ENCODE data around the gene KLHDC9. TPM values are rescaled to one million over a fixed set of nuclear protein-coding genes. Genes with fewer than 3 reads are reported as not detected.

KLHDC9 gene
- total and polyA plus RNA-seq, 9 of the 15 experiments (the other 6 are each of a cell fraction or from before 2014, with no cell fraction given): not detected

- TF ChIP-seq UBTF (IDR thresholded peaks at IDR 0.05; ENCODE audit: borderline replicate concordance in 1 of 2, low read depth in 2 of 2, low read length in 2 of 2) (no peak), DMBX1 (CRISPR knock-in tag; IDR thresholded peaks at IDR 0.05; ENCODE audit: borderline replicate concordance) (0 out of 2 replicates have a peak, but pooled peaks have one; percentile 26), ATF3 (IDR thresholded peaks at IDR 0.05) (peak; percentile 99), ATF3 (CRISPR knock-in tag; conservative IDR thresholded peaks at IDR 0.05) (peak; percentile 92), JUND (IDR thresholded peaks at IDR 0.05; ENCODE audit: borderline replicate concordance, low read depth, low read length) (peak; percentile 84), JUND (tag; IDR thresholded peaks at IDR 0.05; ENCODE audit: borderline replicate concordance, low read depth, low read length) (peak; percentile 89; the same call in 2 of the 3 replicates), ZFP36 (IDR thresholded peaks at IDR 0.05; ENCODE audit: low read depth, low read length, partially characterized antibody) (peak; percentile 2), ZNF23 (CRISPR knock-in tag; IDR thresholded peaks at IDR 0.05) (no peak), SNAPC5 (CRISPR knock-in tag; IDR thresholded peaks at IDR 0.05) (no peak), CXXC5 (CRISPR knock-in tag; IDR thresholded peaks at IDR 0.05) (no peak), ELF1 (tag; IDR thresholded peaks at IDR 0.05) (no peak), CREM (IDR thresholded peaks at IDR 0.05; ENCODE audit: low read depth) (peak; percentile 93), POU5F1 (IDR thresholded peaks at IDR 0.05; ENCODE audit: borderline replicate concordance, low read depth, low read length, partially characterized antibody) (no peak), NFXL1 (CRISPR knock-in tag; IDR thresholded peaks at IDR 0.05) (no peak), NR2F6 (CRISPR knock-in tag; IDR thresholded peaks at IDR 0.05) (no peak), RFX1 (IDR thresholded peaks at IDR 0.05) (no peak), THRA (IDR thresholded peaks at IDR 0.05) (no peak), GATAD2A (IDR thresholded peaks at IDR 0.05) (no peak), ZNF707 (CRISPR knock-in tag; conservative IDR thresholded peaks at IDR 0.05) (no peak), STAT6 (CRISPR knock-in tag; IDR thresholded peaks at IDR 0.05) (no peak), SRF (CRISPR knock-in tag; IDR thresholded peaks at IDR 0.05) (peak in 1 of 2 experiments; percentile 45; a peak in 1 of 4 replicates)
These were observed 15.0 kb upstream of the KLHDC9 start (continued) for GRCh38 chr1:161082996-161083747.

Data from K562 (cell line).